HG02759 (cell line): Measurements from ENCODE around the gene EFCAB6.

Experiments
- ATAC-seq: cut with Tn5 transposase; IDR thresholded peaks from one replicate; pipeline ENCODE4 v1.9.1; 2021; ENCODE audit warnings: mild to moderate bottlenecking, moderate library complexity; ENCODE audit not compliant: unreplicated experiment

The EFCAB6 gene

DNA sequence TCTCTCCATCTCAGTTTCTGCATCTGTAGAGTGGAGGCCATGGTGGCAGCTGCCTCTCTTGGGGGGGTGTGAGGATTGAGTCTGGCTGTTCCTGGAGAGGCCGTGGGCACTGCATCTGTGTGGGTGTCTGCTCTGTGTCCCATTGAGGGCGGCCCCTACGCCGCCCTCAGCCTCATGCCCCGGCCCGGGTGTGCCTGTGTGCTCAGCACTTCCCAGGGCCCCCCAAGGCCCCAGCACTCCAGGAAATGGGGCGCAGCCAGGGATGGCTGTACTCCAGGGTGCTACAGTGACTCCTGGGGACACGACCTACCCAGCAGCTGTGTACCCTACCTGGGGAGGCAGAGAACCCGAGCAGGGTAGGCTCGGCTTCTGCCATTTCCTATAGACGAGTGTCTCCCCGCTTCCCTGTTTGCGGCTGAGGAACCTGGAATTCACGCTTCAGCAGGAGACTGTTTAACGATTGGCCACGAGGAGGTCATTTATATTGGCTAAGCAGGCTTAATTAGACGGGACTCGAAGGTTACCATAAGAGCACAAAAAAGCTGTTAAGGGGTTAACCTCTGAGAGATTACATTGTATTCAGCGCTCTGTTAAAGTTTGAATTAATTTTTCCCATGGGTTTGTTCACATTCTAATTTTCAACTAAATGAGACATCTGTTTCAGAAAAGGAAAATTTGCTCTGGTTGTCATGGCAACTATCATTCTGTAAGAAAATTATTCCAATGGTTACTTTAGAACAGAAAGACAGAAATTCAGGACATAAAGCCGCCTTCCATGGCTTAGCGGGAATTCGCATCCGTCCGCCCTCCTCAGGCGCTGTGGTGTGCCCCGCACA, 323.9 kb downstream of the EFCAB6 start:
- ATAC-seq = no peak

GRCh38 chr22:43487311-43488030, 324.6 kb downstream of the EFCAB6 start:
- ATAC-seq = no peak

- no peak for ATAC-seq
Observed at GRCh38 chr22:43485502-43486089, 326.5 kb downstream of the EFCAB6 start.

GRCh38 chr22:43484227-43484626, 327.9 kb downstream of the EFCAB6 start:
- no peak for ATAC-seq

DNA sequence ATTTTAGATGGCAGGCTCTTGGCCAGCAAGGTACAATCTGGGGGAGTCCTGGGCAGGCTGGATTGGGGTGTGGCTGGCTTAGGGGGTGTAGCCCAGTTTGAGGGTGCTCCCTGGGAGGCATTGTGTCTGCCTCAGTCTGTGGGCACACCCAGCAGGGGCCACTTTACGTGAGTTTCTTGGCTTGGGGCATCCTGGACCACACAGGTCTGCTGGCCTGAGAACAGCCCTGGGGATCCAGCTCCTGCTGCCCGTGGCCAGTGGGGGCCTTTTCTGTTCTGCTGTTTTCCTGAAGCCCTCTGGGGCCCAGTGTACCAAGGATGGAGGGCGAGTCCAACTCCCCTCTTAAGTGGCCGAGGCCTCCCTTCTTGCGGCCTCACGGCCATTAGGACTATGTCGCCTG, 328.4 kb downstream of the EFCAB6 start:
- ATAC-seq = no peak

GRCh38 chr22:43483266-43483665, 328.8 kb downstream of the EFCAB6 start:
- no peak for ATAC-seq

DNA sequence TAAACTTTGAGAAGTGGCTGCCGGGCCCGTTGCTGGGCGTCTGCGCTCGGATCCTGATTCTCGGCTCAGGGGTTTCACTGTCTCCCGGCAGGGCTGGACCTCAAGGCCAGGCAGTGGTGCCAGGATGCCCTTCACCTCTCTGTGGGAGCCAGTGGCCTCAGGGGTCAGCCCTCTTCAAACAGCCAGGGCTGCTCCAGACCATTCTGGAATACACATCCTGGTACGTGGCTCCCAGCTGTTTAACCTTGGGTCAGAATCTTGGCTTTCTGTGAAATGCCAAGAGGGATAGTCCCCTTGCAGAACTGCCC, 329.8 kb downstream of the EFCAB6 start:
- ATAC-seq = no peak

DNA sequence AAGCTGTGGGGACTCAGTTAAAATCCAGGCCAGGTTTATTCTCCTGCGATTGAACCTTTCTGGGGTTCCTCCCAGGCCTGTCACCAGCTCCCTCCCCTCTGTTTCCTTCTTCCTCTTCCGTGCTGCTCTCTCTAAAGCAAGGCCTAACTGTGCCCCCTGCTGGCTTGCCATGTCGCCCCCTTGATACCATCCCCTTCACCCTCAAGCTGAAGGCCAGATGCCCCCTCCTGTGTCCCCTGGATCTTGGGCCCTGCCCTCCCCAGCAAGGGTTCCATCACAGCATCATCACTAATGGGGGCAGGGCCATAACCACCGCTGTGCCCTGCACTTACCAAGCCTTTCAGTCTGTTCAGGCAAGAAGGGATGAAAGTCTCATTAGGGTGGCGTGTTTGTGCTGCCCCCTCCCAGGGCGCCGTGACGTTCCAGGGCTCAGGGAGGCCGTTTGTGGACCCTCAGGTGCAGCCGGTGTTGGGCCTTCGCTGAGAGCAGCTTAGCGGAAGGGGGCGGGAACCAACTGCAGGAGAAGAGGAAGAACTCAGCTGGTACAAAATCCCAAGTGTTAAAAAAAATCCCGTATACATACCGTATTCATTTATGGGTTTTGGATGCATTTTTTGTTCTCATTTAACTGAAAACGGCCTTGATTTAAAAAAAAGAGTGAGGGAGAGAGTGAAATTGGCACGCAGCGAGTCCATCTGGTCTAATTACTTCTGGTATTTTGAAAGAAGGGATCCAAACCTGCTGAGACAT, 330.4 kb downstream of the EFCAB6 start:
- ATAC-seq = no peak

DNA sequence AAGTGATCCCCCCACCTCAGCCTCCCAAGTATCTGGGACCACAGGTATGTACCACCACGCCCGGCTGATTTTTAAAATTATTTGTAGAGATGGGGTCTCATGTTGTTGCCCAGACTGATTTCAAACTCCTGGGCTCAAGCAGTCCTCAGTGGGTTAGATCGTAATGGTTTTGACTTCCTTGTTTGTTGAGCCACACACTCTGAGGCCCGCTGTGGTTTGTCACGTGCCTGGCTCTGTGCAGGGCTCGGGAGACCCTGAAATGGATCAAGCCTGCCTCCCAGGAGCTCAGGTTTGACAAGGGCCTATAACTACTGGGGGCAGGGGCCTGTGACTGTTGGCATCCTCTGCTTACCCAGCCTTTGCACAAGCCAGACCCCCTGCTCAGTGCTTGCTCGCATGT, 332.1 kb downstream of the EFCAB6 start:
- no peak for ATAC-seq

GRCh38 chr22:43479301-43479950, 332.7 kb downstream of the EFCAB6 start:
- ATAC-seq = no peak
